Activated CD4-positive, CD25-positive, alpha-beta regulatory T cell treated with anti-CD3 and anti-CD28 coated beads, Interleukin-2, amount 50 U/mL, for 72 hours (primary cell): ENCODE data around the gene ARHGAP25.

ENCODE experiments used
- DNase-seq: peaks from one replicate; pipeline ENCODE4 v3.0.0; 2021

Gene ARHGAP25

GRCh38 chr2:68734688-68735525 is at the start of gene ARHGAP25:
Gene ARHGAP25, plus strand, starts transcription at chr2:68734811. Its CDS starts 389 bp downstream, at chr2:68735200.
- DNase-seq = no peak

DNA sequence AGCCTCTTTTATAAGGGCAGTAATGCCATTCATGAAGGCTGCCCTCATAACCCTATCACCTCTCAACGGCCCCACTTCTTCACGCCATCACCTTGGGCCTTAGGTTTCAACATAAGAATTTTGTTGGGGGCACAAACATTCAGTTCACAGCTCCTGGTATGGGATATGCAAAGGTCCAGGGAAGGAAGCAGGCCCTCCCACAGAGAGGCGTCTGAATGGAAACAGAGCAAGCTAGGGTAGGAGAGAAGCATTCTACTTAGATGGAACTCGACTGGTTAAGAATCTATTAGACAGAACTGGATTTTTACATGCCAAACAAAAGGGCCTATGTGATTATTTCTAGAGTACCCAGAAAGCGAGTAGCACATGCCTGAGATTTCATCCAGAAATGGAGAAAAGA is 48.4 kb upstream of the ARHGAP25 start:
- no peak for DNase-seq

DNA sequence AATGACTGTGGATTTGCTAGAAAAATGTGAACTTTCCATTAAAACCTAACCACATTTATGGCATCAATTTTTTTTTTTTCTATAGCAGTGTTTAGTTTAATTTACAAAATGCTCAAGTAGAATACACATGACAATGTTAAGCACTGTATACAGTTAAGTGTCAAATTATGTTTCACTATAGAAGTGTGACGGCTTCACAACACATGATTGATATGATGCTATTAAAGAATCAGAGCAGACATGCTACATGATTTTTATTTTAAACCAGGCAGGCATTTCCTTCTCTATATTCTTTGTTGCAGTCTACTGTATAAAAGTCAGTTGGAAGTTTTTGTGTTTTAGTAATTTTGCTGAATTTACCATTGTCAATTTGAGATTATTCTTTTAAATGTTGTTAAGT is 47.6 kb upstream of the ARHGAP25 start:
- DNase-seq = no peak

GRCh38 chr2:68689553-68690537 is 44.8 kb upstream of the ARHGAP25 start:
- no peak for DNase-seq

GRCh38 chr2:68690851-68691250 is 43.8 kb upstream of the ARHGAP25 start:
- no peak for DNase-seq

DNA sequence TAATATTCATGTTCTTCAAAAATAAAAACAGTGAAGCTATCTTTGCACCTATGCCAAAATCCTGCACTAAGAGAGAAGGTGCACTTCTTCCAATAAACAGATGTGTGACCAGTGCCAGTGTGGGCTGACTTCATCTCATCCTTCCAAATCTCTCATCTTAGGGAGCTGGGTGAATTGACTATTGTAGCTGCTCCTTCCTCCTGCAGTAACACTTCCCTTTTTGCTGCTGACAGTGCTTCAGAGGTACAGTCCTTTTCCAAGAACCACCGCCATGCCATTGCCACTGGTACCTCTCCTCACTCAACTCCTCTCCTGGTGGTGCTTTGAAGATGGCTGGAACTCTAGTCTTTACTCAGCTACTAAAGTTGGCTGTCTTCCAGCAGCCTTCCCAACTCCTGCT is 42.1 kb upstream of the ARHGAP25 start:
- DNase-seq = no peak

GRCh38 chr2:68693951-68694350 is 40.7 kb upstream of the ARHGAP25 start:
- DNase-seq = no peak

DNA sequence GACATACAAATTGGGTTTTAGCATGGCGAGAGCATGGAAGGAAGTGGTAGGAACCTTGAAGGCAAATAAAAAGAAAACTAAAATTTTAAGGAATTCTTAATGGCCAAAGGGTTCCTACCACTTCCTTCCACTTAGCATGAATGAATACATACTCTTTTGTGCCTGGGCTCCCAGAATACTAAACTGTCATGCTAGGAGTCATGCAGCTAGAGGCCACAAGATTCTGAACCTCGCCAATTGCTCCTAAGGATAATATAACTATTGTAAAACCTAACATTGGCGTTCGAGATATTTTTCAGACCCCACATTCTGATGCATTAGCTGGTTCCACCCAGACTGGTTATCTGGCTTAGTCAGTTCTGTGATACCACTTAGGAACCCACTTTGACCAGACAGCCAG is 38.6 kb upstream of the ARHGAP25 start:
- DNase-seq = no peak

GRCh38 chr2:68696554-68696953 is 38.1 kb upstream of the ARHGAP25 start:
- no peak for DNase-seq

DNA sequence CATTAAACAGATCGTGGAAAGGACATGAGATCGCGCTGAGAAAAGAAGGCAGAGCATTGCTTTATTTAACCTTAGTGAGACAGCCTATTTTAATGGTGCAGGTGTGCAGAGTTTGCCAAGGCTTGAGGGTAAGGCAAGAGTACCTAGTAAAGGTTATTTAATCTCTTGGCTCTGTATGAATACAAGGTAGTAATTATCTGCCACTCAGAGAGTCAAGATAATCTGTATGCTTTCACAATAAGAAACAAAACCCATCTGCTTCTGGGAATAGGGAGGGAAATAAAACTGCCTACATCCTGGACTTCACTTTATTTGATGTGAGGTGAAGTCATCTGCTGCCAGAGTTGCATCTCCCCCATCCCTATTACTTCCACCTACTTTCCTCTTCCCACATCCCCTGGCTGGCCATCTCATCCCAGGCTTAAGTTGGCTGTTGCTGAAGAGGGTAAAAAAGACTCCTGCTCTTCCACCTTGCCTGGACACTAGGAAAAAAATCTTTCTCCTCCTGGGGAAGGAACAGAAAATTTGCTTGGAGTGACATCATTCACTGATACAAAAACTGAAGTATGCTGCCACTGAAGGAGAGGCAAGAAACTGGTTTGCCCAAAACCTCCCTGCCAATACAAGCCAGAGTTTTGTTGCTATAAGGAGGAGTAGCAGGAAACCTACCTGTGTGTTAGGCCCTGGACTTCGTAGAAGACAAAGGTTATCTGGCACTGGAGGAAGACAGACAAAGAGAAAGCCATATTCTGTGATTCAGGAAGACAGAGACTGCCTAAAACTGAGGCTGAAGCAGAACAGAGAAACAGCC is 35.8 kb upstream of the ARHGAP25 start:
- no peak for DNase-seq

GRCh38 chr2:68700560-68700959 is 34.1 kb upstream of the ARHGAP25 start:
- no peak for DNase-seq

GRCh38 chr2:68706637-68707036 is 28.0 kb upstream of the ARHGAP25 start:
- no peak for DNase-seq

- DNase-seq = no peak
These were observed 26.0 kb upstream of the ARHGAP25 start for GRCh38 chr2:68708629-68709028.

GRCh38 chr2:68709421-68709911 is 25.1 kb upstream of the ARHGAP25 start:
- no peak for DNase-seq

DNA sequence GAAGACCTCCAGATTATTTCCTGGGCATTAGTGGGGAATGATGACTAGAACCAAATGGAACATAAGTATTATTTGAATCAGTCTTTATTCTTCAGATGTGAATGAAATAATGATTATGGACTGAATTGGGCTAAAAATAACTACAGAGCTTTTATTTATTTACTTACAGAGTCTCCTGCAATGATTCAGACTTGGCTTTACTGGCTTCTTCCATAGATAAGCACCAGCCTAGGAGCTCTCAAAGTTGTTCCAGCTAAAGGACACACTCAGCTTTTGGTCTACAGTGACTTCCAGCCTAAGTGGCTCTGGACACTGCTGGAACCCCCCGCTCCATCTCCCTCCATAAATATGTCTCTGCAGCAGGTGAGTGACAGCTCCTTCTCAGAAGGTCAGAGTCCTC is 24.3 kb upstream of the ARHGAP25 start:
- no peak for DNase-seq

- no peak for DNase-seq
These were observed 23.9 kb upstream of the ARHGAP25 start for GRCh38 chr2:68710756-68711155.

- no peak for DNase-seq
These were observed 19.7 kb upstream of the ARHGAP25 start for GRCh38 chr2:68714866-68715265.

DNA sequence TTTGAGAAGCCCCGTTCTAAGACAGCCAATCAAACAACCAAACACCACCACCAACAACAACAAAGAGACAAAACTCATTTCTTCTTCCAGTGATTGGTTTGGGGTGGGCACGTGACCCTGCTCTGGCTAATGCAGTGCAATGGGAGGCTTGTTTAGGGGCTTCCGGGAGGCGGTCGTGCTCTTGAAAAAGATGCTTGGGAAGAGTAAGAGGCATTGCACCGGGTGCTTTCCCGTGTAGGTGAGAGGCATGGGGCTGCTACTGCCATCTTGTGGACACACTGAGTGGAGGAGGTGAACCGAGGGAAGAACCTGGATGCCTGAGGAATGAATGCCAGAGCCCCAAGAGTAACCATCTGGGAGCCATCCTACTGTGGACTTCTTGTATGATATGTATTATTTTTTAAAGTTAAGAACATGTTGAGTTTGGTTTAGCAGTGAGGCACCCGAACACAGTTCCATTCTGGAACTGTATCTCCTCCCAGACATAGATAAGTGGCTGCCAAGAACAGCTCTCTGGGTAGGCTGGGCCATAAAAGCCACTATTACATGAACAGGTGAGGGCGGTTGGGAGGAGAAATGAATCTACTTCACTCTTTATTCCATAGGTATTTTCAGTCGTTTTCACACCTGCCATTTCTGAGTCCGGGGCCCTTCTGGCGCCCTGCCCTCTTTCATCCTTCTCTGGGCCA is 19.1 kb upstream of the ARHGAP25 start:
- peak; percentile 49 for DNase-seq

DNA sequence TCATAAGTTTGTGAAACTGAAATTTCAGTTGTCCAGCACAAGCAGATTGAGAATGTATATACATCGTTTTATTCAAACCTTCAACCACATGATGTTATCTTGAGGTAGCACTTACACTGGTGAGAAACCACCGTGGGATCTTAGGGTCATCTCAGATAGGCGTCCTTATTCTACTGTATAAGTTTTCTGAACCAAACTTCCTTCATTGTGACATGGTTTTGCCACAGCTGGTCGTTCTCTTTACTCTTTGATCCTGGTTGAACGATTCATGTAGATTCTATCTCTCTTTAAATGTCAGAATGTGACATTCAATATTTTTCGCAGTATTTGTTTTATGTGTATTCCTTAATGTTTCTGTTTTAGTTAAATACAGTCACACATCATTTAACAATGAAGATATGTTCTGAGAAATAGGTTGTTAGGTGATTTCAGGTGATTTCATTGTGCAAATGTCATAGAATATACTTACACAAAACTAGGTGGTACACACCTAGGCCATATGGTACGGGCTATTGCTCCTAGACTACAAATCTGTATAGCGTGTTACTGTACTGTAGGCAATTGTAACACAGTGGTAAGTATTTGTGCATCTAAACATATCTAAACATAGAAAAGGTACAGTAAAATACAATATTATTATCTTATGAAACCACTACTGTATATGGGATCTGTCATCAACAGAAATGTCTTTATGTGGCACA is 17.9 kb upstream of the ARHGAP25 start:
- DNase-seq = no peak

- DNase-seq = no peak
These were observed 17.3 kb upstream of the ARHGAP25 start for GRCh38 chr2:68717305-68717661.

GRCh38 chr2:68719912-68720311 is 14.7 kb upstream of the ARHGAP25 start:
- DNase-seq = no peak

- no peak for DNase-seq
These were observed 13.9 kb upstream of the ARHGAP25 start for GRCh38 chr2:68720665-68721064.
